NCI-H82 (cell line): Measurements from ENCODE around the gene FGF18.
"Not testable (repeated sequence)": the region's sequence is repeated elsewhere in the genome, so short reads cannot be mapped to it uniquely, and the experiment has no call there.

Experiments
- DNase-seq: peaks from one replicate; lab custom pipeline; 2025; lab: John Stamatoyannopoulos, UW

FGF18 gene

DNA sequence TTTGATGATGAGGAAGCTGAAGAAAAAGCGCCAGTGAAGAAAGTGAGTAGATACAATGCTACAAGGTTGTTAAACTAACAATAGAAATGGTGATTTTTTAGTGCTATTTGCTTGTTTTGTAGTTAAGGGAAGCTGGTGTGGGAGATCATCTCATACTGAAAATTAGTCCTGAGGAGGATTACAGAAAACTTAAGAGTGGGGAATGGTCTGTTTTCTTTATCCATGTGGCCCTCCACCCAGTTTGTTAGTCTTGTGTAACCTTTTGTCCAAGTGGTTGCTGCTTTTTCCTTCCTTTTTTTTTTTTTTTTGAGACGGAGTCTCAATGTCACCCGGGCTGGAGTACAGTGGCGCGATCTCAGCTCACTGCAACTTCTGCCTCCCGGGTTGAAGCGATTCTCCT, 19.3 kb upstream of the FGF18 start:
- no peak for DNase-seq

DNA sequence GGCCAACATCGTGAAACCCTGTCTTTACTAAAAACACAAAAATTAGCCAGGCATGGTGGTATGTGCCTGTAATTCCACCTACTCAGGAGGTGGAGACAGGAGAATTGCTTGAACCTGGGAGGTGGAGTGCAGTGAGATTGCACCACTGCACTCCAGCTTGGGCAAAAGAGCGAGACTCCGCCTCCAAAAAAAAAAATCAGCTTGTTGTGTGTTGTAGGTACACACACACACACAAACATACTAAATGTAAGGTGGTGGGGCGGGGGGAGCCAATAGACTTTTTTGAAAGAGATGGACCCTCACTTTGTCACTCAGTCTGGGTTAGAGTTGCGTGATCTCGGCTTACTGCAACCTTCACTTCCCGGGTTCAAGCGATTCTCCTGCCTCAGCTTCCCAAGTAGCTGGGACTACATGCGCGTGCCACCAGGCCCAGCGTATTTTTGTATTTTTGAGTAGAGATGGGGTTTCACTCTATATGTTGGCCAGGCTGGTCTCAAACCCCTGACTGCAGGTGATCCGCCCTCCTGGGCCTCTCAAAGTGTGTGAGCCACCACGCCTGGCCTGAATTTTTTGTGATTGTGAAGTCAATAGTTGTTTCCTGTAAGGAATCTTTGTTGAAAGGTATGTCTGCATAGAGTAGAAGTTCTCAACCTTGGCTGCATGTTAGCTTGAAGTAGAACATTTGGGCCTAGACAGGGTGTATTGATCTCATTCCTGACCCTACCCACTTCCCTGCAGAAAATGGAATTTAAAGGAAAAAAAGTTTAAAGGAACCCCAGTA, 18.1 kb upstream of the FGF18 start:
- DNase-seq, result no peak

DNA sequence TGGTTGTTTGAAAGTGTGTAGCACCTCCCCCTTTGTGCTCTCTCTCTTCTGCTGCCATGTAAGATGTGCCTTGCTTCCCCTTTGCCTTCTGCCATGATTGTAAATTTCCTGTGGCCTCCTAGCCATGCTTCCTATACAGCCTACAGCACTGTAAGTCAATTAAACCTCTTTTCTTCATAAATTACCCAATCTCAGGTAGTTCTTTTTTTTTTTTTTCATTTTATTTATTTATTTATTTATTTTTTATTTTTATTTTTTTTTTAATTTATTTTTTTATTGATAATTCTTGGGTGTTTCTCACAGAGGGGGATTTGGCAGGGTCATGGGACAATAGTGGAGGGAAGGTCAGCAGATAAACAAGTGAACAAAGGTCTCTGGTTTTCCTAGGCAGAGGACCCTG, 16.7 kb upstream of the FGF18 start:
- not testable (repeated sequence) for DNase-seq

DNA sequence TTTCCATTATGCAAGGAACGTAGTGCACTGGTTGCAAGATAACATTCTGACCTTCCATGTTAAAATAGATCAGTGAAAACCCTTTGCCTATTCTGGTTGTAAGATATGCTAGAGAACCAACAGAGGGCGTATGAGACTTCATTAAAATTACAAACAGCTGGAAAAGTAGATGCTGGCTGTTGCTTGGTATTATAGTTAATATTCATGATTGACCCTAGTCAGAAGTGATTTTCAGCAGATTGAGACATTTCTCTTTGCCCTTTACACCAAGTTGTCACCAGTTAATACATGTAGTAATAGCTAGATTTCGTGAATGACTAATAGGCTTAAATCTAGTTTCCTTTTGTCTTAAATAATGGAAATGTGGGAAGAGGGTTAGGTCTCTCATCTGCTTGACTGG, 13.8 kb upstream of the FGF18 start:
- peak; percentile 12 for DNase-seq

DNA sequence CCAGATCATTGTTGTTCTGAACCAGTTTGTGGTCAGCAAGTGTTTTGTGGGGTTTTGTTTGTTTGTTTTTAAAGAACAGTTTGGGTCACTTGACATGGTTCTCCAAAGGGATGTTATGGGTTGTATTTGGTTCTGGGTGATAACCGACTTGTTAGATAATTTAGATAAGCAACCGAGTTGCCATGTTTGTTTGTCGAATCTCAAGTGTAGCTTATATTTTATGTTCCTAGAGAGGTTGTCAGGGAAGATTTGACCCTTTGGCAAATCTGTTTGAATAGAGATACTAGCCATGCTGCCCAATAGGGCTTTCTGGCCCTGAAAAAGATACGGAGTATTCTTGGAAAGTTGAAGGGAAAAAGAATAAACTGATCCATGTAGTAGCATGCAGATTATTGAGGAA, 12.2 kb upstream of the FGF18 start:
- DNase-seq, result no peak

GRCh38 chr5:171409164-171410136, 10.0 kb upstream of the FGF18 start:
- DNase-seq, result no peak

DNA sequence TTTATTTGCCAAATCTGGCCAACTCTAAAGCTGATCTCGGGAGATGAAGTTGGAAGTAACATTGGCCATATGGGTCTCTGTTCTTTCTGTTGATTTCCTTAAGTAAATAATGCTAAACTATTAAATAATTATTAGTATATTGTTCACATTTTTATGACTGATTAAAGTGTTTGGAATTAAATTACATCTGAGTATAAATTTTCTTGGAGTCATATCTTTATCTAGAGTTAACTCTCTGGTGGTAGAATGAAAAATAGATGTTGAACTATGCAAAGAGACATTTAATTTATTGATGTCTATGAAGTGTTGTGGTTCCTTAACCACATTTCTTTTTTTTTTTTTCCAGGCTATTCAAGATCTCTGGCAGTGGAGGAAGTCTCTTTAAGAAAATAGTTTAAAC, 9.3 kb upstream of the FGF18 start:
- no peak for DNase-seq

- no peak for DNase-seq
Observed at GRCh38 chr5:171412186-171412585, 7.3 kb upstream of the FGF18 start.

- DNase-seq, result peak; percentile 21
Observed at GRCh38 chr5:171413153-171413910, 6.1 kb upstream of the FGF18 start.

GRCh38 chr5:171413993-171414392, 5.5 kb upstream of the FGF18 start:
- not testable (repeated sequence) for DNase-seq

- peak; percentile 36 for DNase-seq
Observed at GRCh38 chr5:171415115-171415730, 4.2 kb upstream of the FGF18 start.

DNA sequence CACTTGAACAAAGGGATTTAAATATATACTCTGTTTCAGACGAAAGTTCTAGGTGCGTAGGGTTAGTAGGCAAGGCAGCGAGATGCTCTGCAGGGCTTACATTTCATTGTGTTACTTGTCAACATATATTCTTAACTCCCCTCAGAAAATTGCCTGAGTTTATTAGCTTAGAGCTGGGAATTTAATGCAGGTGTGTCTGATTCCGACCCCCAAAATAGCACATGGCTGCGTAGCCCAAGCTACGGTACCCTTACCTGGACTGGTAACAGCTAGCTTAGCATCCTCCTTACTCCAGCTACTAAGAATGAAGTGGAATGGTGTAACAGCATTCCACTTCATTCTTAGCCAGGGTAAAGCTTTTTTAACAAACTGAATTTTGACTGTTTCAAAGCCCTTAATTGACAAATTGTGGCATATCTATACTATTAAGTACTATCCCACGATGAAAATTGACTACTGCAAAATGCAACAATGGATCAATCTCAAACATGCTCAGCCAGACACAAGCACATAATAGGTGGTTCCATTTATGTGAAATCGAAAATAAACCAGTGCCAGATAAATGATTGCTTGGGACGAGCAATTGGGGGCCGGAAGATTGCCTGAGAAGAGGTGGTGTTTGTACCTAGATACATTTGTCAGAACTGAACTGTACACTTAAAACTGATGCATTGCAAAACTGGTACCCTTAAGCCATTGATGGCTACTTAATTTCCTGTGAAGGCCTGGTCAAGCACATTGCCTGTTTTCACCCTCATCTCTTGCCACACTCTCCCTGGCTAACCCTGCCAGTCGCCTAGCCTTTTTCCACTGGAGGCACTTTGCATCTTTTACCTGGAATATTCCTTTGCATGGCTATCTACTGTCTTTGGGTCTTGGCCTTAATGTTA, 3.0 kb upstream of the FGF18 start:
- DNase-seq, result no peak

DNA sequence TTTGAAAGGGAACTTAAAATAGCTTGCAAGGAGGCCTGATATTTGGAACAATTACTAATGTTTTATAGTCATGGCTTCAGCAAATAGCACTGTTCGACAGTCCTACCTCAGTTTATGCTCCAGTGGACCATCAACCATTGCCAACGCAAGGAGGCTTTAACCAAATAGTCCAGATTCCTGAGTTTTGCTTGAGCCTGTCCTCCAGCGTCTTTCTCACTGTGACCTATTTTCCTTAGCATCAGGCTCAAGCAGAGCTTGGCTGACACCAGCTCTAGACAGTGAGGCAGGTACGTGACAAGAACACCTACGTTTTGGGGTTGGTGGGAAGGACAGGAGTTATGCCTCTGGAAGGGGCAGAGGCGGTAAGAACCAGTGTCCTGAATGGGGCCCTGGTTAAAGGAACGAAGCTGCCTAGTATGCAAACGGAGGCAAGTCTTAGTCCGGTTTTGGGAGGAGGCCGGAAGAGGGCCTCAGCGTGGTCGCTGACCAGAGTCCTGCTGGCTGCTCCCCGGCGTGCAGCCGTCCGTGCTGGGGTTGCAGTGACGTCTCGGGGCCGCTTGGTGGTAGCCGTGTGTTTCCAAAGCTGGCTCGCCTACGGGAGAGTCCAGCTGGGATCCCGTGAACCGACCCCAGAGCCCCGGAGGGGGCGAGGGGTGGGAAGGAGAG, 998 bp upstream of the FGF18 start:
- DNase-seq, result peak; percentile 70

GRCh38 chr5:171419688-171420430, 412 bp downstream of the FGF18 start:
- peak; percentile 21 for DNase-seq

GRCh38 chr5:171420431-171421241, 1.2 kb downstream of the FGF18 start:
- DNase-seq, result no peak

- DNase-seq, result no peak
Observed at GRCh38 chr5:171421331-171422262, 2.1 kb downstream of the FGF18 start.

DNA sequence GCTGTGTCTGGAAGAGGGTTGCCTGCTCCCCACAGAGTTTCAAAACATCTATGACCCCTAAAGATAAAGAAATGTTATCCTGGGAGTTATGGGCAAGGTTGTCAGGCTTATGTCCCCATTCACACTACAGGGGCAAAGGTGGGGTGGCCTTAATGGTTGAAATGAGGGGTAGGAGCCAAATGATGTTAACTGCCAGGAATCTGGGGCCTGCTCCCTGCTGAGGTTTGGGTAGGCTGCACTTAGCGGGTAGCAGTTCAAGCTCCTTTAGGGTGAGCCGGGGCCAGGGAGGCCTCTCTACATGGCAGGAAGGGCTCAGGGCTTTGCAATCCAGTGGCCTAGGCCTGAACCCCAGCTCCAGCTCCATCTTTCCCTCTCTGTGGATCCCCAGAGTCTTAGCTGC, 3.0 kb downstream of the FGF18 start:
- no peak for DNase-seq
